Measurements from ENCODE around the gene TAS2R3.

The TAS2R3 gene

GRCh38 chr7:141788296-141788695 lies 24.4 kb downstream of the TAS2R3 start:
- no peak for DNase-seq

- DNase-seq = no peak
These were observed 26.0 kb downstream of the TAS2R3 start, which contains the start of gene TAS2R5 for GRCh38 chr7:141789917-141790316. TAS2R5 (plus strand) TSS chr7:141790217; CDS start chr7:141790362, 145 bp downstream.

- DNase-seq = no peak
These were observed 28.6 kb downstream of the TAS2R3 start for GRCh38 chr7:141792526-141792925.
